ENCODE results near the gene C6orf52. TPM values are rescaled to one million over a fixed set of nuclear protein-coding genes. Genes with fewer than 3 reads are reported as not detected.

The C6orf52 gene
- total and polyA plus RNA-seq, 2 of the 13 experiments (the other 11 are each of a cell fraction or from before 2014, with no cell fraction given): 0.50 to 0.53 TPM

DNA sequence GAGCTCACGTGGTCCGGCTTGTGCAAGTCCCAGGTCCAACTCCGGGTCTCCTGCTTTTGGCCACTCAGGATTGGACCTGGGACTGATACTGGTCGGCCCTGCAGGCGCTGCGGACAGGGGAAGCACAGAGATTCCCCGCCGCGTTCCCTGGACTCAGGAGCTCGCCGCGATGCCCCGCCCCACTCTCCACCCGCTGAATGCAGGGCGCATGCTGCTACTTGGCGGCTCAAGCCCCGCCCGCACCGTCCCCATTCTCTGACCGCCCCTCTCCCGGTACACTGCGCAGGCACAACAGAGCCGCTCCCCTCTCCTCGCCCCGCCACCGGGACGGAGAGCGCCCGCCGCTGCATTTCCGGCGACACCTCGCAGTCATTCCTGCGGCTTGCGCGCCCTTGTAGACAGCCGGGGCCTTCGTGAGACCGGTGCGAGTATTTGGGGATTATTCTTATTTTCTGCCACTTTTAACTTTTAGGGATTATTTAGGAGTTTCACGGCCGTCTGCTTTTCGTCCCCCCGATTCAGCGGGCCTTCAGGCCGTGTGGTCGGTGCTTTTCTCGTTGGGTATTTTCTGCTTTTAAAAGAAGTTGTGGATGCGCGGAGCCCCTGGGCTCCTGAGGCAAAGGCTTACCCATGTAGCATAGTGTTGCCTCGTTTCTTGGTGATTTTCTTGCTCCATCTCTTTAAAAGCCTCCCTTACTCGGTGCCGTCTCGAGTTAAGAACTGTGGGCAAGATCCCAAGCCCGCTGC is 28.6 kb upstream of the C6orf52 start, which contains the start of gene TMEM14C (continued):
- TF ChIP-seq RXRB (CRISPR knock-in tag; IDR thresholded peaks at IDR 0.05; ENCODE audit: borderline replicate concordance) (peak; percentile 78; the same call in 1 of the 2 replicates), ZNF761 (CRISPR knock-in tag; conservative IDR thresholded peaks at IDR 0.05) (peak; percentile 98), SAP130 (CRISPR knock-in tag; IDR thresholded peaks at IDR 0.05; ENCODE audit: low read depth) (peak; percentile 98), FOXO1 (CRISPR knock-in tag; IDR thresholded peaks at IDR 0.05) (peak; percentile 82), ZNF75D (CRISPR knock-in tag; IDR thresholded peaks at IDR 0.05; ENCODE audit: borderline replicate concordance) (no peak), NR2C2 (CRISPR knock-in tag; IDR thresholded peaks at IDR 0.05; ENCODE audit: borderline replicate concordance) (peak; percentile 78), DNMT1 (CRISPR knock-in tag; IDR thresholded peaks at IDR 0.05) (no peak), IRF2 (CRISPR knock-in tag; IDR thresholded peaks at IDR 0.05) (peak; percentile 88)
- TF ChIP-seq, protein P1, sequence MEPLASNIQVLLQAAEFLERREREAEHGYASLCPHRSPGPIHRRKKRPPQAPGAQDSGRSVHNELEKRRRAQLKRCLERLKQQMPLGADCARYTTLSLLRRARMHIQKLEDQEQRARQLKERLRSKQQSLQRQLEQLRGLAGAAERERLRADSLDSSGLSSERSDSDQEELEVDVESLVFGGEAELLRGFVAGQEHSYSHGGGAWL (CRISPR knock-in tag; IDR thresholded peaks at IDR 0.05): peak; percentile 84
- TF ChIP-seq, protein P2, sequence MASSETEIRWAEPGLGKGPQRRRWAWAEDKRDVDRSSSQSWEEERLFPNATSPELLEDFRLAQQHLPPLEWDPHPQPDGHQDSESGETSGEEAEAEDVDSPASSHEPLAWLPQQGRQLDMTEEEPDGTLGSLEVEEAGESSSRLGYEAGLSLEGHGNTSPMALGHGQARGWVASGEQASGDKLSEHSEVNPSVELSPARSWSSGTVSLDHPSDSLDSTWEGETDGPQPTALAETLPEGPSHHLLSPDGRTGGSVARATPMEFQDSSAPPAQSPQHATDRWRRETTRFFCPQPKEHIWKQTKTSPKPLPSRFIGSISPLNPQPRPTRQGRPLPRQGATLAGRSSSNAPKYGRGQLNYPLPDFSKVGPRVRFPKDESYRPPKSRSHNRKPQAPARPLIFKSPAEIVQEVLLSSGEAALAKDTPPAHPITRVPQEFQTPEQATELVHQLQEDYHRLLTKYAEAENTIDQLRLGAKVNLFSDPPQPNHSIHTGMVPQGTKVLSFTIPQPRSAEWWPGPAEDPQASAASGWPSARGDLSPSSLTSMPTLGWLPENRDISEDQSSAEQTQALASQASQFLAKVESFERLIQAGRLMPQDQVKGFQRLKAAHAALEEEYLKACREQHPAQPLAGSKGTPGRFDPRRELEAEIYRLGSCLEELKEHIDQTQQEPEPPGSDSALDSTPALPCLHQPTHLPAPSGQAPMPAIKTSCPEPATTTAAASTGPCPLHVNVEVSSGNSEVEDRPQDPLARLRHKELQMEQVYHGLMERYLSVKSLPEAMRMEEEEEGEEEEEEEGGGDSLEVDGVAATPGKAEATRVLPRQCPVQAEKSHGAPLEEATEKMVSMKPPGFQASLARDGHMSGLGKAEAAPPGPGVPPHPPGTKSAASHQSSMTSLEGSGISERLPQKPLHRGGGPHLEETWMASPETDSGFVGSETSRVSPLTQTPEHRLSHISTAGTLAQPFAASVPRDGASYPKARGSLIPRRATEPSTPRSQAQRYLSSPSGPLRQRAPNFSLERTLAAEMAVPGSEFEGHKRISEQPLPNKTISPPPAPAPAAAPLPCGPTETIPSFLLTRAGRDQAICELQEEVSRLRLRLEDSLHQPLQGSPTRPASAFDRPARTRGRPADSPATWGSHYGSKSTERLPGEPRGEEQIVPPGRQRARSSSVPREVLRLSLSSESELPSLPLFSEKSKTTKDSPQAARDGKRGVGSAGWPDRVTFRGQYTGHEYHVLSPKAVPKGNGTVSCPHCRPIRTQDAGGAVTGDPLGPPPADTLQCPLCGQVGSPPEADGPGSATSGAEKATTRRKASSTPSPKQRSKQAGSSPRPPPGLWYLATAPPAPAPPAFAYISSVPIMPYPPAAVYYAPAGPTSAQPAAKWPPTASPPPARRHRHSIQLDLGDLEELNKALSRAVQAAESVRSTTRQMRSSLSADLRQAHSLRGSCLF (CRISPR knock-in tag; IDR thresholded peaks at IDR 0.05; ENCODE audit: borderline replicate concordance): no peak; the same call in none of the 2 replicates
- TF ChIP-seq, protein P3, sequence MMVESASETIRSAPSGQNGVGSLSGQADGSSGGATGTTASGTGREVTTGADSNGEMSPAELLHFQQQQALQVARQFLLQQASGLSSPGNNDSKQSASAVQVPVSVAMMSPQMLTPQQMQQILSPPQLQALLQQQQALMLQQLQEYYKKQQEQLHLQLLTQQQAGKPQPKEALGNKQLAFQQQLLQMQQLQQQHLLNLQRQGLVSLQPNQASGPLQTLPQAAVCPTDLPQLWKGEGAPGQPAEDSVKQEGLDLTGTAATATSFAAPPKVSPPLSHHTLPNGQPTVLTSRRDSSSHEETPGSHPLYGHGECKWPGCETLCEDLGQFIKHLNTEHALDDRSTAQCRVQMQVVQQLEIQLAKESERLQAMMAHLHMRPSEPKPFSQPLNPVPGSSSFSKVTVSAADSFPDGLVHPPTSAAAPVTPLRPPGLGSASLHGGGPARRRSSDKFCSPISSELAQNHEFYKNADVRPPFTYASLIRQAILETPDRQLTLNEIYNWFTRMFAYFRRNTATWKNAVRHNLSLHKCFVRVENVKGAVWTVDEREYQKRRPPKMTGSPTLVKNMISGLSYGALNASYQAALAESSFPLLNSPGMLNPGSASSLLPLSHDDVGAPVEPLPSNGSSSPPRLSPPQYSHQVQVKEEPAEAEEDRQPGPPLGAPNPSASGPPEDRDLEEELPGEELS (CRISPR knock-in tag; IDR thresholded peaks at IDR 0.05): peak; percentile 81; the same call in 1 of the 2 replicates
- TF ChIP-seq, protein P4, sequence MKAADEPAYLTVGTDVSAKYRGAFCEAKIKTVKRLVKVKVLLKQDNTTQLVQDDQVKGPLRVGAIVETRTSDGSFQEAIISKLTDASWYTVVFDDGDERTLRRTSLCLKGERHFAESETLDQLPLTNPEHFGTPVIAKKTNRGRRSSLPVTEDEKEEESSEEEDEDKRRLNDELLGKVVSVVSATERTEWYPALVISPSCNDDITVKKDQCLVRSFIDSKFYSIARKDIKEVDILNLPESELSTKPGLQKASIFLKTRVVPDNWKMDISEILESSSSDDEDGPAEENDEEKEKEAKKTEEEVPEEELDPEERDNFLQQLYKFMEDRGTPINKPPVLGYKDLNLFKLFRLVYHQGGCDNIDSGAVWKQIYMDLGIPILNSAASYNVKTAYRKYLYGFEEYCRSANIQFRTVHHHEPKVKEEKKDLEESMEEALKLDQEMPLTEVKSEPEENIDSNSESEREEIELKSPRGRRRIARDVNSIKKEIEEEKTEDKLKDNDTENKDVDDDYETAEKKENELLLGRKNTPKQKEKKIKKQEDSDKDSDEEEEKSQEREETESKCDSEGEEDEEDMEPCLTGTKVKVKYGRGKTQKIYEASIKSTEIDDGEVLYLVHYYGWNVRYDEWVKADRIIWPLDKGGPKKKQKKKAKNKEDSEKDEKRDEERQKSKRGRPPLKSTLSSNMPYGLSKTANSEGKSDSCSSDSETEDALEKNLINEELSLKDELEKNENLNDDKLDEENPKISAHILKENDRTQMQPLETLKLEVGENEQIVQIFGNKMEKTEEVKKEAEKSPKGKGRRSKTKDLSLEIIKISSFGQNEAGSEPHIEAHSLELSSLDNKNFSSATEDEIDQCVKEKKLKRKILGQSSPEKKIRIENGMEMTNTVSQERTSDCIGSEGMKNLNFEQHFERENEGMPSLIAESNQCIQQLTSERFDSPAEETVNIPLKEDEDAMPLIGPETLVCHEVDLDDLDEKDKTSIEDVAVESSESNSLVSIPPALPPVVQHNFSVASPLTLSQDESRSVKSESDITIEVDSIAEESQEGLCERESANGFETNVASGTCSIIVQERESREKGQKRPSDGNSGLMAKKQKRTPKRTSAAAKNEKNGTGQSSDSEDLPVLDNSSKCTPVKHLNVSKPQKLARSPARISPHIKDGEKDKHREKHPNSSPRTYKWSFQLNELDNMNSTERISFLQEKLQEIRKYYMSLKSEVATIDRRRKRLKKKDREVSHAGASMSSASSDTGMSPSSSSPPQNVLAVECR (CRISPR knock-in tag; IDR thresholded peaks at IDR 0.05; ENCODE audit: borderline replicate concordance): peak; percentile 98
- TF ChIP-seq, protein P5, sequence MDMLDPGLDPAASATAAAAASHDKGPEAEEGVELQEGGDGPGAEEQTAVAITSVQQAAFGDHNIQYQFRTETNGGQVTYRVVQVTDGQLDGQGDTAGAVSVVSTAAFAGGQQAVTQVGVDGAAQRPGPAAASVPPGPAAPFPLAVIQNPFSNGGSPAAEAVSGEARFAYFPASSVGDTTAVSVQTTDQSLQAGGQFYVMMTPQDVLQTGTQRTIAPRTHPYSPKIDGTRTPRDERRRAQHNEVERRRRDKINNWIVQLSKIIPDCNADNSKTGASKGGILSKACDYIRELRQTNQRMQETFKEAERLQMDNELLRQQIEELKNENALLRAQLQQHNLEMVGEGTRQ (IDR thresholded peaks at IDR 0.05; ENCODE audit: low read depth, low read length): peak; percentile 88
- TF ChIP-seq, protein P5 (CRISPR knock-in tag; IDR thresholded peaks at IDR 0.05; ENCODE audit: borderline replicate concordance): peak; percentile 96
